ENCODE measurements around the gene CD200.

The CD200 gene

GRCh38 chr3:112350018-112350810, 17.3 kb downstream of the CD200 start:
- H3K4me3 Mint-ChIP-seq = peak overlapping the region; percentile 62
- peaks cover 58% of the 10 kb centered on the region for H3K4me1 Mint-ChIP-seq
- H3K27me3 Mint-ChIP-seq (ENCODE audit: low read depth, poor library complexity) = no peaks in the 10 kb centered on the region
- no peaks in the 10 kb centered on the region for H3K9me3 Mint-ChIP-seq
- no peak for TF ChIP-seq CTCF (IDR thresholded peaks at IDR 0.05)
- no peak for DNase-seq
- peak overlapping the region; percentile 73 for H3K27ac Mint-ChIP-seq
- peaks cover 86% of the 10 kb centered on the region for H3K36me3 Mint-ChIP-seq (ENCODE audit: low read depth)

GRCh38 chr3:112351036-112351435, 18.1 kb downstream of the CD200 start:
- Mint-ChIP-seq H3K9me3 (no peaks in the 10 kb centered on the region), H3K4me3 (peak overlapping the region; percentile 47), H3K36me3 (ENCODE audit: low read depth) (peaks cover 83% of the 10 kb centered on the region), H3K27ac (peak overlapping the region; percentile 58), H3K27me3 (ENCODE audit: low read depth, poor library complexity) (no peaks in the 10 kb centered on the region), H3K4me1 (peaks cover 58% of the 10 kb centered on the region)
- no peak for TF ChIP-seq CTCF (IDR thresholded peaks at IDR 0.05)
- no peak for DNase-seq

GRCh38 chr3:112351823-112352222, 18.9 kb downstream of the CD200 start:
- H3K27me3 Mint-ChIP-seq (ENCODE audit: low read depth, poor library complexity) = no peaks in the 10 kb centered on the region
- peak overlapping the region; percentile 91 for H3K27ac Mint-ChIP-seq
- TF ChIP-seq CTCF (IDR thresholded peaks at IDR 0.05) = no peak
- H3K9me3 Mint-ChIP-seq = no peaks in the 10 kb centered on the region
- H3K4me1 Mint-ChIP-seq = peaks cover 58% of the 10 kb centered on the region
- no peak for DNase-seq
- H3K36me3 Mint-ChIP-seq (ENCODE audit: low read depth) = peaks cover 83% of the 10 kb centered on the region
- H3K4me3 Mint-ChIP-seq = peak overlapping the region; percentile 41

- H3K4me3 Mint-ChIP-seq = no peak overlapping the region
- H3K27me3 Mint-ChIP-seq (ENCODE audit: low read depth, poor library complexity) = no peaks in the 10 kb centered on the region
- DNase-seq = no peak
- no peak overlapping the region for H3K27ac Mint-ChIP-seq
- H3K36me3 Mint-ChIP-seq (ENCODE audit: low read depth) = peaks cover 81% of the 10 kb centered on the region
- H3K9me3 Mint-ChIP-seq = no peaks in the 10 kb centered on the region
- TF ChIP-seq CTCF (IDR thresholded peaks at IDR 0.05) = no peak
- H3K4me1 Mint-ChIP-seq = peaks cover 55% of the 10 kb centered on the region
Measured at GRCh38 chr3:112352720-112353119, 19.8 kb downstream of the CD200 start.

GRCh38 chr3:112353365-112353764, 20.4 kb downstream of the CD200 start:
- TF ChIP-seq CTCF (IDR thresholded peaks at IDR 0.05) = no peak
- H3K27ac Mint-ChIP-seq = no peak overlapping the region
- no peaks in the 10 kb centered on the region for H3K27me3 Mint-ChIP-seq (ENCODE audit: low read depth, poor library complexity)
- no peaks in the 10 kb centered on the region for H3K9me3 Mint-ChIP-seq
- peaks cover 80% of the 10 kb centered on the region for H3K36me3 Mint-ChIP-seq (ENCODE audit: low read depth)
- H3K4me3 Mint-ChIP-seq = no peak overlapping the region
- DNase-seq = no peak
- peaks cover 54% of the 10 kb centered on the region for H3K4me1 Mint-ChIP-seq
